GM18520 (cell line): ENCODE data around the gene JARID2.

Experiments used
- ATAC-seq: cut with Tn5 transposase; IDR thresholded peaks from one replicate; pipeline ENCODE4 v1.9.1; 2021; ENCODE audit not compliant: unreplicated experiment

The JARID2 gene

DNA sequence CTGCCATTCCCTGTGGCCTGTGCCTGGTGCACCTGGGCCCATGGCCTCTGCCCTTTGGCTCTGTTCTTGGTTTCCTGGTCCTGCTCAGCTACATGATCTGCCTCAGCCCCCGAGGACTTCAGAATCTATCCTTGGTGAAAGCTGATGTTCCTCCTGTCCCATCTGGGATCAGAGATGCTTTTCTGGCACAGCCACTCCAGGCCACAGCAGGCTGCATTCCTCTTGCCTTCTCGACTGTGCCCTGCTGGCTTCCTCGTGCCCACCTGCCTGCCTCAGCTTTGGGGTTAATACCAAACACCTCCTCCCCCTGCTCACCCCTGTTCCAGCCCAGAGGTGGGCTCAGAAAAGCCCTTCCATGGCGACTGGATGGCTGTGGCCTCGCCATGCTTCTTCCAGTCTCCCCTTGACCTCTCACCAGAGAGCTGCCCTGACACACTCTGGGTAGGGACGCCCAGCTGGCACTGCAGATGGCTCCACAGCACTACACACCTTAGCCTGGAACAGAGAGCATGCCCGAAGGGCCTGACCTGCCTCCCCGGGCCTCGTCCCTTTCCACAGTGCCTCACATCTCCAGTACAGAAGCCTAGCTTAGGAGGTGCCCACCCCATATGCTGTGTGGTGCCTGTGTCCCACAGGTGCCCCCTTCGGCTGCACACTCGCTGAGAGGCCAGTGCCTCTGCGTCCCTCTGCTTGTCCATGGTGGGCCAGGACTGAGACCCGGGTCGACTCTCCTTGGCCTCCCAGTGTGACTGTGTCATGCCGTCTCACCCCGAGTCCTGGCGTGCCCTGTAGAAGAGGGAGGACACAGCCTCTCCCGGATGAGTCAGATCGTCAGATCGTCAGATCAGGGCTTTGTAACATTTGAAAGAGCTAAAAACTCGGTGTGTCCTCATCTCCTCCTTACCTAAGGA, 268.2 kb downstream of the JARID2 start:
- ATAC-seq = no peak

DNA sequence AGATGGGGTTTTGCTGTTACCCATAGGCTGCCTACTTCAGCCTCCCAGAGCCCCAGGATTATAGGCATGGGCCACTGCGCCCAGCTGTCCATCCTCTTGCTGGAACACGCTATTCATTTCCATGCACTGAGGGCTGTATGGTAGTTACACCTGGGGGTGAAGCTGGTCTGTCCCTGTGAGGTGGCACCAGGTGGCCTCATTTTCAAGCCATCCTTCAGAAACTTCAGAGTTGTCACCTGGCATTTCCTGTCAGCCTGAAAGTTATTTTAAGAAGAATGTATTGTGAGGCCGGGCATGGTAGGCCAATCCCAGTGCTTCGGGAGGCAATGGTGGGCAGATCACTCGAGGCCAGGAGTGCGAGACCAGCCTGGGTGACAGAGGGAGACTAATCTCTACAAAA, 269.4 kb downstream of the JARID2 start:
- ATAC-seq = no peak

DNA sequence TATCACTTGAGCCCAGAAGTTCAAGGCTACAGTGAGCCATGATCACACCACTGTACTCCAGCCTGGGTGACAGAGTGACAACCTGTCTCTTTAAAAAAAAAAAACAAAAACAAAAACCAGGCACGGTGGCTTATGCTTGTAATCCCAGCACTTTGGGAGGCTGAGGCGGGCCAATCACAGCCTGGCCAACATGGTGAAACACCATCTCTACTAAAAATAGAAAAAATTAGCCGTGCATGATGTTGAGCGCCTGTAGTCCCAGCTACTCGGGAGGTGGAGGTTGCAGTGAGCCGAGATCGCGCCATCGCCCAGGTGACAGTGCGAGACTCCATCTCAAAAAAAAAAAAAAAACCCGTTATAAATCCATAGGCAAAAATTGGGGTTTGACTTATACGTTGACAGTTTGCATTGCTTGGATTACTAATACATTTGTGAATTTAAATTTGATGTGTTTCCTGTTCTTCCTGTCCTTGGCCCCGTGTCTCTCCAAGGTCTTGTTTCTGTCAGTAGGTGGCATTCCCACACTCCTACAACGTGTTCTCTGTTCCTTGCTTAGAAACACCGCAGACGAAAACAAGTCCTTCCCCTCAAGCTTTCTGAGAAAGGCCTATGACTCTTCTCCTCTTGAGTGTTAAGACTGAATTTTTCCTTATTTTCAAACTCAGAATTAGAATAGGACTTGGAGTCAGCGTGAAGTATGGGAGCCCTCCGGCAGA, 269.9 kb downstream of the JARID2 start:
- ATAC-seq = no peak

GRCh38 chr6:15516378-15516777, 270.5 kb downstream of the JARID2 start:
- no peak for ATAC-seq

DNA sequence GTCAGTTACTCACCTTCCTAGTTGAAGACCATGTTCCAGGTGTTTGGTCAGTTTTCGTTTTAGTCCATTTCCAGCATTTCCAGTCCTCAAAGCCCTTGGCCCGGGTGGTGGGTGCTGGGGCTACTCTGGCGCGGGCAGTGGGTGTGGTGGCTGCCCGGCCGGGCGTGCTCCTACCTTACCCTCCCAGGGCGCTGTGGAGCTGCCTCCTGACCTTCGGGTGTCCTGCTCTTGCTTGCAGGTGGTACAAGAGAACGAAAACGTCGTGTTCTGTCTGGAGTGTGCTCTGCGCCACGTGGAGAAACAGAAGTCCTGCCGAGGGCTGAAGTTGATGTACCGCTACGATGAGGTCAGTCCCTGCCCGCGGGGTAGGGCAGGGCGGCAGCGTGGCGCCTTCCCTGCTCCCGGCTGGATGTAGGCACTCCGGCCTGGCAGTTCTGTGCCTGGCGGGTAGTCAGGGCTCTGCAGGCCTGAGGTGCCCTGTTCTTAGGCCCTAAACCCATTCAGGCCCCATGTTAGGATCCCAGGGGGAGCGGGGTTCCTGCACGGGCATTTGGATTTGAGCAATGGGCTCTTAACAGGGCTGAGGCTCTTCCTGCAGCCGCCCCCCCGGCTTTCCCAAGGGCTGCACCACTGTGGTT, 271.2 kb downstream of the JARID2 start:
- ATAC-seq = no peak

DNA sequence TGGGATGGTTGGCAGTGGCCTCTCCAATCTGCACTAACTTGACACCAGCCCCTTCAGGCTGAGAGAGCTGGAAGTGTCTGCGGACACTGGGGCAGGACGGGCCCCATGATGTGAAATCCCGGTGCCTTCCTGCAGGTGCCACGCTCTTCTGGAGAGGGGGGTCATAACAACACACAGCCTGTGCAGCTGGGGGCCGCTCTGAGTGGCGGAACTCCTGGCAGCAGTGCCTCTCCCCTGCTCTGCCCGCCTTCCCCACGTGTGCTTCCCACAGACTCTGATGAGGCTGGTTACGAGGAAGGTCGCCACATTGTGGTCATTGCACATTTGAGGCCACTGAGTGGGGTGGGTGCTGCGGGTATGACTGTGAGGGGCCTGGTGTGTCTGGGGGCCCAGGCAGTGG, 271.7 kb downstream of the JARID2 start:
- ATAC-seq = no peak

GRCh38 chr6:15518057-15518456, 272.2 kb downstream of the JARID2 start:
- no peak for ATAC-seq

GRCh38 chr6:15518878-15519277, 273.0 kb downstream of the JARID2 start:
- no peak for ATAC-seq

GRCh38 chr6:15519681-15520080, 273.8 kb downstream of the JARID2 start:
- ATAC-seq = no peak

- no peak for ATAC-seq
These were observed 274.8 kb downstream of the JARID2 start for GRCh38 chr6:15520626-15521203.

- no peak for ATAC-seq
These were observed 275.7 kb downstream of the JARID2 start for GRCh38 chr6:15521582-15521981.

DNA sequence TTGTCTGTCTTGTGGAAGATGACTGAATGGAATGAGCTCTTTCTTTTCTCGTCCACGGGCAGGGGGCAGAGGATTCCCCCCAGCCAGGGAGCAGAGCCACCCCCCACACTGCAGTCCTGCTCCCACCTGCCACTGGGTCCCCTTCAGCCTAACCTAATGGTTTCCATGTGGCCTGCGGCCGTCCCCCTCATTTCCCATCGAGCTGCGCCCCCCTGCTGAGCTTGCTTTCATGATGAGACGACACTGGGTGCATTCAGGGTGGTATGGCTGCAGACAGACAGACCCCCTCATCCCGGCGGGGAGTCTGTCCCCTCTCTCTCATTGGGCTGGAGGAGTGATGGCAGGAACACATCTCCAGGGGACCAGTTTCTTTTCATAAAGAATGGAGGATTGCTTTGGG, 276.2 kb downstream of the JARID2 start:
- ATAC-seq = no peak

- no peak for ATAC-seq
These were observed 276.6 kb downstream of the JARID2 start for GRCh38 chr6:15522427-15522826.

- ATAC-seq = no peak
These were observed 277.1 kb downstream of the JARID2 start for GRCh38 chr6:15522856-15523529.

DNA sequence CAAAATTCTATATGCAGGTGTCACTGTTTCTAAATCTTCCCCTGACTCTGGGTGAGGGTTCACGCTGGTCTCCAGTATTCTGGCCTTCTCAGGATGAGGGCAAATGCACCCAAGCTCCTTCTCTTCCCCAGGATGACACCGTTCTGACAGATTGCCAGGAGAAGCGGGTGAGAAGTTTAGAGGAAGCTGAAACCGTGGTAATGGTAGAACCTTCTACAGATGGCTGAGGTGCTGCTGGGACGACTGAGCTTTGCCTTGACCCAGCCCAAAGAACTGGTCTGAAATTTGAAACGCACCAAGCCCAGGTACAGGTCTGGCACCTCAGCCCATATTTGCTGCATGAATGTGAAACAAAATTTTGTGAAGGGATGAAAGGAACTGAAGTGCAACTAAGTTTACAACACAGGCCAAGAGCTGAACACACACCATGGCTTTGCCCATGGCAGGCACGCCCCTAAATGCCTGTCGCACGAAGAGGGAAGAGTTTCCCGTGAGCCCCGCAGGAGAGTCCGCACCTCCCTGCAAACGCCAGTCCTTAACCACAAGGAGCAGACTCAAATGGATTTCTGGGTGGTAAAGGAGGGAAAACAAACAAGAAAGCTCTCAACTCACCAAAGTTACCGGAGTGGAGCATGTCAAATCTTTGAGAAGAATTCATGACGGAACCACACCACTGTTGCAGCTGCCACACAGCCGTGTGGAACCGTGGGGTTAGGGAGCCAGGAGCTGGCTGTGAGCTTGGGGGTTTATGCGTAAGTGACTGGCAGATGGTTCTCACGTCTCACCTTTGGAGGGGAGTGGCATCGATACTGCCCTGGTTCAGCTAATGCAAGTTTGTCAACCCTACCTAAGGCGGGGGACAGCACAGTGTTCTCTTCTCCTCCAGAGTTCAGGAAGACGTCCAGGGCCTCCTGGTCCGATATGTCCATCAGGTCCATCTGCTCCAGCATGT, 278.1 kb downstream of the JARID2 start:
- ATAC-seq = no peak

DNA sequence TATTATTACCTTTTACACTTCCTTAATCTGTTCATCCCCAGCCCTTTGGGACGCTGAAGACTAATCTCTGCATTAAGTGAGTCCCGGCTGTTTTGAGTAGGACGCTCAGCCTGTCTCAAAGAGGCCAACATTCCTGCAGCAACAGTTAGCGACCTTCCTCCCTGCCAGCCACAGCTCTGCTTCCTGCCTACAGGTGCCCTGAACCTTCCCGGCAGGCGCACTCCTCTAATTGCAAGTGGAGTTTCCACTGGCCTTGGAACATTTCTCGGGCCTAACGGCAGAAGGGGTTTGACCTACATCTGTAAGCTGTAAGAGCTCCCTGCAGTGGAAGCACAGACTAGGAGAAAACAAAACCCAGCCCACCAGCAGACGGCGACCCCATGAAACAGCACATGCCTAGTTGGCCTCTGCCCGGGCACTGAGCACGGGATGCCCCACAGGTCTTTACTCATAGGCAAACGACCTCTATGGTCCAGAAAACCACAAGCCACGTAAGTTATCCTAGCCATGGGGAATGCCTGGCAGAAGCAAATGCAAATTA, 279.1 kb downstream of the JARID2 start:
- no peak for ATAC-seq

- ATAC-seq = no peak
These were observed 280.4 kb downstream of the JARID2 start for GRCh38 chr6:15526212-15526701.

DNA sequence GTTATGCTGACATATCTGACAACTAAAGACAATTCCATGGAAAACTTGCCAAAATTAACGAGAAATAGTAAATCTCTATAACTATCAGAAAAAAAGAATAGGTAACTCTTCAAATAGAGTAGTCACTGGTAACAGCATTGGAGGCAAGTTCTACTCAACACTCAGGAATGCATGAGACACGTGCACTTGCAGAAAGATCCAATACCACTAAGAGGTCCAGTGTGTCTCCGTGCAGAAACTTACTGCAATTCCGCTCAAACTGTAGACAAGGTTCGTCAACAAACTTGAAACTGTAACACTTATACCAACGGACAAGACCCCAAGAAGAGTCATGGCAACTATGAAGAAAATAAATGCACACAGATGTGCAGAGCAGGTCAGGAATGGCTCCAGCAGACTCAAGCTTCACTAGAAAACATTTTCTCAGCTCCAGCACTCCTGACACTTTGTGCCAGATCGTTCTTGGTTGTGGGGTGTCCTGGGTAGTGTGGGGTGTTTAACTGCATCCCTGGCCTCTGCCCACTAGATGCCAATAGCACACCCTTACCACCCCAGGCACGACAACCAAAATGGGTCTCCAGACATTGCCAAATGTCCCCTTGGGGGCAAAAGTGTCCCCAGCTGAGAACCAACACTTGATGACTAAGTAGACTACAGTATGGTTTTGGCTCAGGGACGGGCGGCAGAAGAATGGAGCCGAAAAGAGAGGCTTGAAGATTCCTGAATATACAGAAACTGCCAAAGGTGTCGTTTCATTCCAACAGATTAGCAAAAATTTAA, 282.2 kb downstream of the JARID2 start:
- ATAC-seq = no peak

GRCh38 chr6:15528870-15529269, 283.0 kb downstream of the JARID2 start:
- ATAC-seq = no peak
